Subcutaneous adipose tissue (tissue), 4 donors: ENCODE results near the gene COL28A1. TPM values are rescaled to one million over a fixed set of nuclear protein-coding genes. Genes with fewer than 3 reads are reported as not detected.

Source experiments
- total RNA-seq, 4 donors: library from RNA; depleted of rRNA; stranded (reverse); fragments of >200 nt; gene quantifications; one replicate each; pipeline ENCODE4 v1.1.0, GENCODE V29; 2016
- TF ChIP-seq, protein P1 (sequence below): fragments of 450-650 bp; IDR thresholded peaks from one replicate; pipeline ENCODE4 v1.5.1; 2016; ENCODE audit warnings: low read depth, mild to moderate bottlenecking, control low read depth, antibody characterized with exemption, moderate library complexity

The COL28A1 gene
- total RNA-seq, 4 donors from 2014 or later: 0.51 to 3.2 (median 1.8) TPM

DNA sequence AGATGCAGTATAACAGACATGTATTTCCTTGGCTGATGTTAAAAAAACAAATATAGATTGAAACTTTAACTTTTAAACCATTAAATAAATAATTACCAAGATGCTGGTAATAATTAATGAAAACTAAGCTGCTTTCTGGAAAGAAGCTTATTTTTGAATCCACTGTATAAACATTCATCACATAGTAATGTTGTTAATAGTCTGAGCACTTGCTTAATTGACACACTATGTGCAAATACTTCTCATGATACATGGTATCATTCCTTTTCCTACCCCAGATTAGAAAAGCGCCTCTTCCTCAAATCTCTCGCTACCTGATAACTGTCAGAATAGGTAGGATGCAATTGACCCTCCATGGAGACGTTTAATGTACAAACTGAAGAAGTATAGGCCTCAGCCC, 15.0 kb upstream of the COL28A1 start:
- TF ChIP-seq, protein P1, sequence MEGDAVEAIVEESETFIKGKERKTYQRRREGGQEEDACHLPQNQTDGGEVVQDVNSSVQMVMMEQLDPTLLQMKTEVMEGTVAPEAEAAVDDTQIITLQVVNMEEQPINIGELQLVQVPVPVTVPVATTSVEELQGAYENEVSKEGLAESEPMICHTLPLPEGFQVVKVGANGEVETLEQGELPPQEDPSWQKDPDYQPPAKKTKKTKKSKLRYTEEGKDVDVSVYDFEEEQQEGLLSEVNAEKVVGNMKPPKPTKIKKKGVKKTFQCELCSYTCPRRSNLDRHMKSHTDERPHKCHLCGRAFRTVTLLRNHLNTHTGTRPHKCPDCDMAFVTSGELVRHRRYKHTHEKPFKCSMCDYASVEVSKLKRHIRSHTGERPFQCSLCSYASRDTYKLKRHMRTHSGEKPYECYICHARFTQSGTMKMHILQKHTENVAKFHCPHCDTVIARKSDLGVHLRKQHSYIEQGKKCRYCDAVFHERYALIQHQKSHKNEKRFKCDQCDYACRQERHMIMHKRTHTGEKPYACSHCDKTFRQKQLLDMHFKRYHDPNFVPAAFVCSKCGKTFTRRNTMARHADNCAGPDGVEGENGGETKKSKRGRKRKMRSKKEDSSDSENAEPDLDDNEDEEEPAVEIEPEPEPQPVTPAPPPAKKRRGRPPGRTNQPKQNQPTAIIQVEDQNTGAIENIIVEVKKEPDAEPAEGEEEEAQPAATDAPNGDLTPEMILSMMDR: no peak

GRCh38 chr7:7548407-7548806, 12.7 kb upstream of the COL28A1 start:
- TF ChIP-seq, protein P1: no peak

DNA sequence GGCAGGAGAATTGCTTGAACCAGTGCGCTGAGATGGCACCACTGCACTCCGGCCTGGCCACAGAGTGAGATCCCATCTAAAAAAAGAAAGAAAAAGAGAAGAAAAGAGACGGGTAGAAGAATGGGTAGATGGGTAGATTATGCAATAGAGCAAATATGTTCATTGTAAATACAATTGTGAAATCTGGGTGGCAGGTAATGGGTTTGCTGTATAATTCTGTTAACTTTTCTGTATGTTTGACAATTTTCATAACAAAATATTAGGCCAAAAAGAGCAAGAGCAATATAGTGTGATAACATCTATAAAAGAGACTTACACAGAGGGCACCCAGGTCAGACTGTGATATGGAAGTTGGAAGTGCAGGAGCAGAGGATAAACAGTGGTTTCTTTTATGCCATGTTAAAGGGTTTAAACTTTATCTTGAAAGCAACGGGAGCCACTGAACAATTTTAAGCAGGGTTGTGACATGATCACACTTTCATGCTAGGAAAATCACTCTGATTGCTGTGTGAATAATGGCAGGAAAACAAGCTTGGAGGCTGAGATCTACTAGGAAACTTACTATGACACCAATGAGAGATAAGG, 6.7 kb upstream of the COL28A1 start:
- TF ChIP-seq, protein P1: no peak

DNA sequence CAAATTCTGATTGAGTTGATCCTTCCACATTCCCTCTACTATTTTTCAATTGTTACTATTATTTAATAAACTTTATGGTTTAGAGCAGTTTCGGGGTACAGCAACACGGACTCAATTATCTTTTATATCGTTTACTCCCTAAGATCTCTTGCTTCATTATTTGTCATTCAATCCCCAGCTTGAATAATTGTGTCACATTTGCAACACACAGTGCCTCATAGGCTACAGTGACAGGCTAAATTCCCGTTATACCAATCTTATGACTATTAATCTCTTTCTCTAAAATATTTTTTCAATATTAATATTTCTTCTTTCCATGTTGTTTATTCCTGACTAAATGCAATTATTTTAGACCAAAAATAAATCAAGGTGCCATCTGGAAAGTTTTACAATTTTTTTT, 4.0 kb upstream of the COL28A1 start:
- TF ChIP-seq, protein P1: no peak

GRCh38 chr7:7539152-7539551, 3.5 kb upstream of the COL28A1 start:
- TF ChIP-seq, protein P1: no peak

DNA sequence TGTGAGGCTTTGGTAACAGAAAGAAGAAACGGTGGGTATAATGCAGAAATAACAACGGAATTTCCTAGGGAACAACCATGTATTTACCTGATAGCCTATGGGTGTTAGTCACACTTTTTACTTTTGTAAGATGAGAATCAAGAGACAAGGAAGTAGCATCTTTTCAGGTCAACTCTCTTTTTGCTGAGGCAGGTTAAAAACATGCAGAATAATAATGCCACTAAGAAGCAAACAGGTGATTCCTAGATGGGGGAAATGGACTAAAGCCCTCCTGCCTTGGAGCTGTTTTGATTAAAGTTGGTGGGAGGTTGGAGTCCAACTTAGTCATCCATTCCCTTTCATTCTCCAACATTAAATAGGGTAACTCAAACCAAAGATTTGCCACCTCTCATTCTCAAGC, 2.0 kb upstream of the COL28A1 start:
- TF ChIP-seq, protein P1: no peak

DNA sequence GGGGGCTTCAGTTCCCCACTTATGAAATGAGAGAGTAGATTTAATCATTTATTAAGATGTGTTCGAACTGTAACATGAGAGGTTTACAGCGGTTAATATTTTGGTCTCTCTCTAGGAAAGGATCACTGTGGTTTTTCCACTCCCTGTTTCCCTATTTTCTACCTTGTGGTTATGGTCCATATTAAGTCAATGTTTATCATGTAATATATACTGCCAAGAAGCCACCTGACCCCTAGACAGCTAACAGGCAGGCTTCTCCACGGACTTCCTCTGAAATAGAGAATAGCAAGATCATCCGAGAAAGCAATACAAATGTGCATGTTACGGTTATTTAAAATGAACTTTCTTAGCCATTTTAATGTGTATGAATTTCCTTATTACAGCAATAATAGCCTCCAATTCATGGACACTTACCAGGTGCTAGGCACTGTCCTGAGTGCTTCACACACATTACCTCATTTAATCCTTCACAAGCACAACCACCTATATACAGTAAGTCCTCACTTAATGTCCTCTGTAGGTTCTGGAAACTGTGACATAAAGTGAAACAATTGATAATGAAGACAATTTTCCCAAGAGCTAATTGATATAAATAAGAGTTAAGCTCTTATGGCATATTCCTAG, 835 bp upstream of the COL28A1 start:
- TF ChIP-seq, protein P1: no peak
